KOPT-K1 (cell line): ENCODE measurements around the gene OR10G7.
"Not testable (repeated sequence)": the region's sequence is repeated elsewhere in the genome, so short reads cannot be mapped to it uniquely, and the experiment has no call there.

ENCODE experiments used
- H3K27ac ChIP-seq: fragments of 200-600 bp; sonication (generic); 2 replicates; pipeline ENCODE4 v1.5.1; 2016; ENCODE audit warnings: antibody characterized with exemption, mild to moderate bottlenecking, low read depth, low read length; ENCODE audit not compliant: poor library complexity, severe bottlenecking
- H3K36me3 ChIP-seq: fragments of 200-600 bp; sonication (generic); 2 replicates; pipeline ENCODE4 v1.5.1; 2017; ENCODE audit warnings: antibody characterized with exemption, mild to moderate bottlenecking, low read length, moderate library complexity; ENCODE audit not compliant: insufficient read depth
- H3K9me3 ChIP-seq: fragments of 200-600 bp; sonication (generic); 2 replicates; pipeline ENCODE4 v1.5.1; 2017; ENCODE audit warnings: antibody characterized with exemption, low read length, mild to moderate bottlenecking; ENCODE audit not compliant: insufficient read depth, poor library complexity, severe bottlenecking

OR10G7 gene

GRCh38 chr11:124070915-124071622 lies 29.9 kb upstream of the OR10G7 start:
- Histone ChIP-seq H3K9me3 (no peaks in the 10 kb centered on the region), H3K36me3 (no peaks in the 10 kb centered on the region), H3K27ac (no peak overlapping the region)

GRCh38 chr11:124069429-124070401 lies 28.6 kb upstream of the OR10G7 start:
- Histone ChIP-seq H3K9me3 (no peaks in the 10 kb centered on the region), H3K27ac (no peak overlapping the region), H3K36me3 (no peaks in the 10 kb centered on the region)

GRCh38 chr11:124068601-124069110 lies 27.5 kb upstream of the OR10G7 start:
- Histone ChIP-seq H3K36me3 (no peaks in the 10 kb centered on the region), H3K27ac (no peak overlapping the region), H3K9me3 (no peaks in the 10 kb centered on the region)

GRCh38 chr11:124052966-124053365 lies 11.8 kb upstream of the OR10G7 start:
- Histone ChIP-seq H3K36me3 (no peaks in the 10 kb centered on the region), H3K27ac (no peak overlapping the region), H3K9me3 (no peaks in the 10 kb centered on the region)

GRCh38 chr11:124050748-124051147 lies 9.6 kb upstream of the OR10G7 start:
- no peaks in the 10 kb centered on the region for H3K9me3 ChIP-seq
- no peak overlapping the region for H3K27ac ChIP-seq

GRCh38 chr11:124043420-124043819 lies 2.3 kb upstream of the OR10G7 start:
- no peaks in the 10 kb centered on the region for H3K9me3 ChIP-seq
- H3K36me3 ChIP-seq: no peaks in the 10 kb centered on the region
- no peak overlapping the region for H3K27ac ChIP-seq

More at GRCh38 chr11:124050748-124051147, 9.6 kb upstream of the OR10G7 start:
- H3K36me3 ChIP-seq: no peaks in the 10 kb centered on the region

GRCh38 chr11:124039557-124039956 lies 1.6 kb downstream of the OR10G7 start:
- Histone ChIP-seq H3K9me3 (no peaks in the 10 kb centered on the region), H3K27ac (no peak overlapping the region), H3K36me3 (no peaks in the 10 kb centered on the region)

- H3K27ac ChIP-seq: no peak overlapping the region
- no peaks in the 10 kb centered on the region for H3K9me3 ChIP-seq
- no peaks in the 10 kb centered on the region for H3K36me3 ChIP-seq
Observed at GRCh38 chr11:124036666-124037065, 4.5 kb downstream of the OR10G7 start.

GRCh38 chr11:124026498-124026897 lies 14.6 kb downstream of the OR10G7 start, which contains the start of gene OR10G8:
Gene OR10G8 (plus strand): TSS chr11:124026798. CDS start chr11:124029623, 2,825 bp downstream.
- no peaks in the 10 kb centered on the region for H3K9me3 ChIP-seq
- H3K27ac ChIP-seq: no peak within 1 kb of the TSS
- H3K36me3 ChIP-seq: no peaks in the 10 kb centered on the region

GRCh38 chr11:124015837-124016236 lies 25.3 kb downstream of the OR10G7 start:
- not testable (repeated sequence) for H3K36me3 ChIP-seq

GRCh38 chr11:124012697-124013096 lies 28.4 kb downstream of the OR10G7 start, which contains the start of gene OR10G4:
Gene OR10G4 (plus strand): TSS chr11:124012997. CDS start chr11:124015575, 2,578 bp downstream.
- Histone ChIP-seq H3K9me3 (no peaks in the 10 kb centered on the region), H3K36me3 (no peaks in the 10 kb centered on the region), H3K27ac (no peak within 1 kb of the TSS)

More at GRCh38 chr11:124015837-124016236, 25.3 kb downstream of the OR10G7 start:
- H3K9me3 ChIP-seq, H3K27ac ChIP-seq: not testable (repeated sequence)

GRCh38 chr11:123995119-123995518 lies 46.0 kb downstream of the OR10G7 start, which contains the start of gene OR10G6:
Gene OR10G6 (minus strand): TSS chr11:123995161. CDS start chr11:123995161, 0 bp downstream.
- Histone ChIP-seq H3K36me3 (no peaks in the 10 kb centered on the region), H3K27ac (no peak within 1 kb of the TSS), H3K9me3 (no peaks in the 10 kb centered on the region)
